ENCODE results near the gene RAC2.

The RAC2 gene

GRCh38 chr22:37222440-37222971, 21.6 kb downstream of the RAC2 start:
- no peak for DNase-seq (ENCODE audit: low spot score)
- no peak for TF ChIP-seq CTCF (IDR thresholded peaks at IDR 0.05; ENCODE audit: extremely low read depth, missing control alignments)

- DNase-seq (ENCODE audit: low spot score): no peak
- TF ChIP-seq CTCF (IDR thresholded peaks at IDR 0.05; ENCODE audit: extremely low read depth, missing control alignments): no peak
Observed at GRCh38 chr22:37221424-37222333, 22.4 kb downstream of the RAC2 start.

- TF ChIP-seq CTCF (IDR thresholded peaks at IDR 0.05; ENCODE audit: extremely low read depth, missing control alignments): no peak
Observed at GRCh38 chr22:37220543-37220981, 23.5 kb downstream of the RAC2 start.

GRCh38 chr22:37219533-37219932, 24.5 kb downstream of the RAC2 start:
- TF ChIP-seq CTCF (IDR thresholded peaks at IDR 0.05; ENCODE audit: extremely low read depth, missing control alignments): no peak
- DNase-seq (ENCODE audit: low spot score): no peak

More at GRCh38 chr22:37220543-37220981, 23.5 kb downstream of the RAC2 start:
- DNase-seq (ENCODE audit: low spot score): no peak

GRCh38 chr22:37218771-37219411, 25.2 kb downstream of the RAC2 start:
- peak; percentile 84 for DNase-seq (ENCODE audit: low spot score)
- TF ChIP-seq CTCF (IDR thresholded peaks at IDR 0.05; ENCODE audit: extremely low read depth, missing control alignments): no peak

- DNase-seq (ENCODE audit: low spot score): no peak
- no peak for TF ChIP-seq CTCF (IDR thresholded peaks at IDR 0.05; ENCODE audit: extremely low read depth, missing control alignments)
Observed at GRCh38 chr22:37218399-37218770, 25.7 kb downstream of the RAC2 start.

GRCh38 chr22:37215890-37216289, 28.2 kb downstream of the RAC2 start:
- TF ChIP-seq CTCF (IDR thresholded peaks at IDR 0.05; ENCODE audit: extremely low read depth, missing control alignments): no peak
- no peak for DNase-seq (ENCODE audit: low spot score)

Data from GM20000 (cell line).